ENCODE measurements around the gene CD300LD. TPM values are rescaled to one million over a fixed set of nuclear protein-coding genes. Genes with fewer than 3 reads are reported as not detected.

Gene CD300LD
- total and polyA plus RNA-seq, 2 experiments from 2014 or later = not detected

DNA sequence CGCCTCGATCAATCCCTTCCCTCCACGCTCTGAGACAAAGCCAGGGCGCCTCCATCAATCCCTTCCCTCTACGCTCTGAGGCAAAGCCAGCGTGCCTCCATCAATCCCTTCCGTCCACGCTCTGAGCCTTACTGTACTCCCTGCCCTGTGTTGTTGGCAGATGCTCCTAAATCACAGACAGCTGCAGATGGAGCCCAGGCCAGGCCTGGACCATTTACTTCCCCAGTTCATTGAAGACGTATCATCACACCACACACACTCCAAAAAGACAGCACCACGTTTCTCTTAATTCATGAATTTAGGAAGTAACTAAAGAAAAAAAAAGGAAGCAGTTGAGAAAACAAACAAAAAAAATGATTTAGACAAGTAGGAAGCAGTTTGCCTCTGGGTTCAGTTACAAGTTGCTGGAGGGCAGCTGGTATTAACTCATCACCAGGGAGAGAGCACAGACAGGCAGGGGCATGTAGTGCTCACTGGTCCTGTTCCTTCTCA, 7.4 kb upstream of the CD300LD start:
- TF ChIP-seq, protein P1, sequence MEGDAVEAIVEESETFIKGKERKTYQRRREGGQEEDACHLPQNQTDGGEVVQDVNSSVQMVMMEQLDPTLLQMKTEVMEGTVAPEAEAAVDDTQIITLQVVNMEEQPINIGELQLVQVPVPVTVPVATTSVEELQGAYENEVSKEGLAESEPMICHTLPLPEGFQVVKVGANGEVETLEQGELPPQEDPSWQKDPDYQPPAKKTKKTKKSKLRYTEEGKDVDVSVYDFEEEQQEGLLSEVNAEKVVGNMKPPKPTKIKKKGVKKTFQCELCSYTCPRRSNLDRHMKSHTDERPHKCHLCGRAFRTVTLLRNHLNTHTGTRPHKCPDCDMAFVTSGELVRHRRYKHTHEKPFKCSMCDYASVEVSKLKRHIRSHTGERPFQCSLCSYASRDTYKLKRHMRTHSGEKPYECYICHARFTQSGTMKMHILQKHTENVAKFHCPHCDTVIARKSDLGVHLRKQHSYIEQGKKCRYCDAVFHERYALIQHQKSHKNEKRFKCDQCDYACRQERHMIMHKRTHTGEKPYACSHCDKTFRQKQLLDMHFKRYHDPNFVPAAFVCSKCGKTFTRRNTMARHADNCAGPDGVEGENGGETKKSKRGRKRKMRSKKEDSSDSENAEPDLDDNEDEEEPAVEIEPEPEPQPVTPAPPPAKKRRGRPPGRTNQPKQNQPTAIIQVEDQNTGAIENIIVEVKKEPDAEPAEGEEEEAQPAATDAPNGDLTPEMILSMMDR (IDR thresholded peaks at IDR 0.05; ENCODE audit: poor library complexity) = no peak
- TF ChIP-seq EZH2phosphoT487 (IDR thresholded peaks at IDR 0.05; ENCODE audit: low read depth, severe bottlenecking, unreplicated experiment) (no peak), EZH2 (IDR thresholded peaks at IDR 0.05; ENCODE audit: borderline replicate concordance) (no peak)
- Histone ChIP-seq H3K9me3 (ENCODE audit: low read depth) (no peaks in the 10 kb centered on the region), H3K4me2 (no peak overlapping the region), H4K20me1 (ENCODE audit: insufficient read depth, poor library complexity, severe bottlenecking) (no peaks in the 10 kb centered on the region), H3K9me2 (replicated peaks; ENCODE audit: insufficient read depth) (no peaks in the 10 kb centered on the region), H2AFZ (no peak overlapping the region), H3K27me3 (no peaks in the 10 kb centered on the region), H3K4me1 (ENCODE audit: insufficient read depth) (no peaks in the 10 kb centered on the region), H3K27ac (no peak overlapping the region), H3K36me3 (replicated peaks; ENCODE audit: insufficient read depth, low read depth) (no peaks in the 10 kb centered on the region), H3K79me2 (no peaks in the 10 kb centered on the region), H3K4me3 (no peak overlapping the region)
- no peak for DNase-seq (ENCODE audit: low spot score)
- WGBS (ENCODE audit: low lambda C conversion rate, missing lambda C conversion rate) = 57% methylated on average over 10 of the region's 10 CpGs

DNA sequence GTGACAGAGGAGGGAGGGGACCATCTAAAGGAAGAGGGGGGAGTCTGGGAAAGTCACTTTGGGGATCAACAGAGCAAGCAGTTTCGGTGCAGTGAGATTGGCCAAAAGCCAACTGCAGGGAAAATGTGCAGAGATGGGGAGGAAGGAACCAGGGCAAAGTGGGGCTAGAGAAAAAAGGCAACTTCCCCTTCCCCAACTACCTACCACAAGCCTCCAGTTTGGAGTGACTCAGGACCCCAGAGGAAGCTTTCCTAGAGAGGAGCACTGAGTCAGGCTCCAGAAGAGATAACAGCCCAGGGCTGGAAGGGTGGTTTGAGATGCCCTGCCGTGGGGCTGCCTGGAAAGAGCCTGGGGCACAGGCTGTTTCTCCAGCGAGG, 6.9 kb upstream of the CD300LD start:
- no peak overlapping the region for H3K27ac ChIP-seq
- no peaks in the 10 kb centered on the region for H3K9me3 ChIP-seq (ENCODE audit: low read depth)
- WGBS (ENCODE audit: low lambda C conversion rate, missing lambda C conversion rate) = 53% methylated on average over 3 of the region's 3 CpGs
- H4K20me1 ChIP-seq (ENCODE audit: insufficient read depth, poor library complexity, severe bottlenecking) = no peaks in the 10 kb centered on the region
- no peaks in the 10 kb centered on the region for H3K9me2 ChIP-seq (replicated peaks; ENCODE audit: insufficient read depth)
- H3K36me3 ChIP-seq (replicated peaks; ENCODE audit: insufficient read depth, low read depth) = no peaks in the 10 kb centered on the region
- no peak for DNase-seq (ENCODE audit: low spot score)
- TF ChIP-seq, protein P1 (IDR thresholded peaks at IDR 0.05; ENCODE audit: poor library complexity) = no peak
- TF ChIP-seq EZH2 (IDR thresholded peaks at IDR 0.05; ENCODE audit: borderline replicate concordance) (no peak), EZH2phosphoT487 (IDR thresholded peaks at IDR 0.05; ENCODE audit: low read depth, severe bottlenecking, unreplicated experiment) (no peak)
- H3K4me2 ChIP-seq = no peak overlapping the region
- no peaks in the 10 kb centered on the region for H3K79me2 ChIP-seq
- H3K27me3 ChIP-seq = no peaks in the 10 kb centered on the region
- H3K4me1 ChIP-seq (ENCODE audit: insufficient read depth) = no peaks in the 10 kb centered on the region
- no peak overlapping the region for H3K4me3 ChIP-seq
- no peak overlapping the region for H2AFZ ChIP-seq

DNA sequence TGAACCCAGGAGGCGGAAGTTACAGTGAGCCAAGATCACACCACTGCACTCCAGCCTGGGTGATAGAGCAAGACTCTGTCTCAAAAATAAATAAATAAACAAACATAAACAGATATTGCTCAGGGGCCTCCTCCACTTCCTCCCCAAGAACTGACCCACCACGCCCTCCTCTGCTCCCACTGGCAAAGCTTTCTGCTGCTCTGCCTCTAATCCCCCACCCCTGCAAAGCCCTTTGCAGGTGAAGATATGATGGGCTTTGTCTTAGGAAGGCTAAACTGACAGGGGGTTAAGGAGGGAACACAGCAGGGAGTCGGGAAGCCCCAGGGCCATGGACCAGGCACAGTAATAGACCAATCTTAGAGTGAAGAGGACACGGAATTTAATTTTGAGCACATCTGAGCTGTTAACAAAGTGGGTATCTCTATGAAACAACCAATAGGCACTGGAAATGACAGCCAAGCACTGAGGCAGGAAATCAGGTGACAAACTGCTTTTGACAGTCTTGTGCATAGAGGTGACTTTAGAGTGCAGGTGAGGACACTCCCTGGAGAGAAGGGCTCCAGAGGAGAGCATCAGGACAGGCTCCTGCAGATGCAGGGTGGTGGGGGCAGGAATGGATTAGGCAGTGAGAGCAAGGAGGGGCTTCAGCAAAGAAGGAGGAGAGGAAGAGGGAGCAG, 6.4 kb upstream of the CD300LD start:
- no peak for DNase-seq (ENCODE audit: low spot score)
- TF ChIP-seq EZH2 (IDR thresholded peaks at IDR 0.05; ENCODE audit: borderline replicate concordance) (no peak), EZH2phosphoT487 (IDR thresholded peaks at IDR 0.05; ENCODE audit: low read depth, severe bottlenecking, unreplicated experiment) (no peak)
- TF ChIP-seq, protein P1 (IDR thresholded peaks at IDR 0.05; ENCODE audit: poor library complexity) = no peak
- WGBS (ENCODE audit: low lambda C conversion rate, missing lambda C conversion rate) = 73% methylated on average over 4 of the region's 4 CpGs
- Histone ChIP-seq H3K9me3 (ENCODE audit: low read depth) (no peaks in the 10 kb centered on the region), H3K9me2 (replicated peaks; ENCODE audit: insufficient read depth) (no peaks in the 10 kb centered on the region), H3K36me3 (replicated peaks; ENCODE audit: insufficient read depth, low read depth) (no peaks in the 10 kb centered on the region), H3K27me3 (no peaks in the 10 kb centered on the region), H3K27ac (no peak overlapping the region), H3K4me1 (ENCODE audit: insufficient read depth) (no peaks in the 10 kb centered on the region), H2AFZ (no peak overlapping the region), H3K4me2 (no peak overlapping the region), H3K4me3 (no peak overlapping the region), H3K79me2 (no peaks in the 10 kb centered on the region), H4K20me1 (ENCODE audit: insufficient read depth, poor library complexity, severe bottlenecking) (no peaks in the 10 kb centered on the region)
